ENCODE results near the gene KBTBD13. TPM values are rescaled to one million over a fixed set of nuclear protein-coding genes. Genes with fewer than 3 reads are reported as not detected.

KBTBD13 gene
- polyA plus RNA-seq, 1 donor (not counting 4 experiments of a cell fraction or from before 2014, with no cell fraction given): not detected

- H3K36me3 ChIP-seq (ENCODE audit: control insufficient read depth in 2 of 2, extremely low read depth in 1 of 2, insufficient read depth in 2 of 2, low read length in 2 of 2): no peaks in the 10 kb centered on the region
- H3K4me2 ChIP-seq (ENCODE audit: control insufficient read depth, extremely low read depth, insufficient read depth, low read depth, low read length): peak overlapping the region; percentile 2
- peak overlapping the region; percentile 50 for H2AFZ ChIP-seq (ENCODE audit: control insufficient read depth, low read length)
- no peaks in the 10 kb centered on the region for H3K79me2 ChIP-seq (ENCODE audit: control insufficient read depth, insufficient read depth, low read length)
- H3K9ac ChIP-seq (ENCODE audit: control insufficient read depth, extremely low read depth, insufficient read depth, low read length): no peak overlapping the region
- no peaks in the 10 kb centered on the region for H3K9me1 ChIP-seq (ENCODE audit: control insufficient read depth, extremely low read depth, insufficient read depth, low read length)
- DNase-seq (ENCODE audit: low read depth, low spot score) (no peak), FAIRE-seq (no peak)
- dilution Hi-C loops (cut with MboI; ENCODE audit: extremely low pct_ligation_motif_present, low sequenced_read_pairs): no loop called here
- no peak overlapping the region for H3K4me3 ChIP-seq (ENCODE audit: control insufficient read depth in 2 of 3, extremely low read depth in 1 of 3, insufficient read depth in 2 of 3, low read depth in 1 of 3, low read length in 3 of 3)
- H3K27me3 ChIP-seq (ENCODE audit: control insufficient read depth, extremely low read depth, insufficient read depth, low read length): no peaks in the 10 kb centered on the region
- no peak overlapping the region for H3K27ac ChIP-seq (ENCODE audit: control insufficient read depth, insufficient read depth, low read length)
- no peaks in the 10 kb centered on the region for H3K9me3 ChIP-seq (ENCODE audit: control insufficient read depth, low read depth, low read length)
- H3K4me1 ChIP-seq (ENCODE audit: control insufficient read depth, extremely low read depth, insufficient read depth, low read length): peaks cover 13% of the 10 kb centered on the region
- H4K20me1 ChIP-seq (ENCODE audit: control insufficient read depth, extremely low read depth, insufficient read depth, low read length): no peaks in the 10 kb centered on the region
- TF ChIP-seq EZH2 (IDR thresholded peaks at IDR 0.05; ENCODE audit: low read length): no peak
- TF ChIP-seq, protein P1, sequence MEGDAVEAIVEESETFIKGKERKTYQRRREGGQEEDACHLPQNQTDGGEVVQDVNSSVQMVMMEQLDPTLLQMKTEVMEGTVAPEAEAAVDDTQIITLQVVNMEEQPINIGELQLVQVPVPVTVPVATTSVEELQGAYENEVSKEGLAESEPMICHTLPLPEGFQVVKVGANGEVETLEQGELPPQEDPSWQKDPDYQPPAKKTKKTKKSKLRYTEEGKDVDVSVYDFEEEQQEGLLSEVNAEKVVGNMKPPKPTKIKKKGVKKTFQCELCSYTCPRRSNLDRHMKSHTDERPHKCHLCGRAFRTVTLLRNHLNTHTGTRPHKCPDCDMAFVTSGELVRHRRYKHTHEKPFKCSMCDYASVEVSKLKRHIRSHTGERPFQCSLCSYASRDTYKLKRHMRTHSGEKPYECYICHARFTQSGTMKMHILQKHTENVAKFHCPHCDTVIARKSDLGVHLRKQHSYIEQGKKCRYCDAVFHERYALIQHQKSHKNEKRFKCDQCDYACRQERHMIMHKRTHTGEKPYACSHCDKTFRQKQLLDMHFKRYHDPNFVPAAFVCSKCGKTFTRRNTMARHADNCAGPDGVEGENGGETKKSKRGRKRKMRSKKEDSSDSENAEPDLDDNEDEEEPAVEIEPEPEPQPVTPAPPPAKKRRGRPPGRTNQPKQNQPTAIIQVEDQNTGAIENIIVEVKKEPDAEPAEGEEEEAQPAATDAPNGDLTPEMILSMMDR (optimal IDR thresholded peaks at IDR 0.05 in 1 of 3, IDR thresholded peaks at IDR 0.05 in 1 of 3, conservative IDR thresholded peaks at IDR 0.05 in 1 of 3; ENCODE audit: extremely low read depth in 1 of 3, insufficient read depth in 2 of 3, low read length in 3 of 3): no peak
Observed at GRCh38 chr15:65040461-65040860, 36.1 kb upstream of the KBTBD13 start.

- TF ChIP-seq, protein P1 (optimal IDR thresholded peaks at IDR 0.05 in 1 of 3, IDR thresholded peaks at IDR 0.05 in 1 of 3, conservative IDR thresholded peaks at IDR 0.05 in 1 of 3; ENCODE audit: extremely low read depth in 1 of 3, insufficient read depth in 2 of 3, low read length in 3 of 3): no peak
- no peak for TF ChIP-seq EZH2 (IDR thresholded peaks at IDR 0.05; ENCODE audit: low read length)
- dilution Hi-C loops (cut with MboI; ENCODE audit: extremely low pct_ligation_motif_present, low sequenced_read_pairs): no loop called here
- H3K9me3 ChIP-seq (ENCODE audit: control insufficient read depth, low read depth, low read length): no peaks in the 10 kb centered on the region
- peaks cover 13% of the 10 kb centered on the region for H3K4me1 ChIP-seq (ENCODE audit: control insufficient read depth, extremely low read depth, insufficient read depth, low read length)
- no peak overlapping the region for H3K4me3 ChIP-seq (ENCODE audit: control insufficient read depth in 2 of 3, extremely low read depth in 1 of 3, insufficient read depth in 2 of 3, low read depth in 1 of 3, low read length in 3 of 3)
- H3K9ac ChIP-seq (ENCODE audit: control insufficient read depth, extremely low read depth, insufficient read depth, low read length): no peak overlapping the region
- no peak for FAIRE-seq
- H3K27me3 ChIP-seq (ENCODE audit: control insufficient read depth, extremely low read depth, insufficient read depth, low read length): no peaks in the 10 kb centered on the region
- no peak overlapping the region for H3K27ac ChIP-seq (ENCODE audit: control insufficient read depth, insufficient read depth, low read length)
- no peak overlapping the region for H3K4me2 ChIP-seq (ENCODE audit: control insufficient read depth, extremely low read depth, insufficient read depth, low read depth, low read length)
- no peaks in the 10 kb centered on the region for H4K20me1 ChIP-seq (ENCODE audit: control insufficient read depth, extremely low read depth, insufficient read depth, low read length)
- H3K9me1 ChIP-seq (ENCODE audit: control insufficient read depth, extremely low read depth, insufficient read depth, low read length): no peaks in the 10 kb centered on the region
- H3K36me3 ChIP-seq (ENCODE audit: control insufficient read depth in 2 of 2, extremely low read depth in 1 of 2, insufficient read depth in 2 of 2, low read length in 2 of 2): no peaks in the 10 kb centered on the region
- DNase-seq (ENCODE audit: low read depth, low spot score): no peak
- no peaks in the 10 kb centered on the region for H3K79me2 ChIP-seq (ENCODE audit: control insufficient read depth, insufficient read depth, low read length)
- no peak overlapping the region for H2AFZ ChIP-seq (ENCODE audit: control insufficient read depth, low read length)
Observed at GRCh38 chr15:65041787-65042186, 34.8 kb upstream of the KBTBD13 start.

All from keratinocyte (primary cell).